HUDEP-2 (cell line): ENCODE results near the gene EEFSEC.

Experiments
- DNase-seq, 76 experiments: peaks; one replicate each; lab custom pipeline; 2025; ENCODE audit not compliant: unreplicated experiment in 76 of 76; lab: John Stamatoyannopoulos, UW

EEFSEC gene

GRCh38 chr3:128402998-128403397 is 249.7 kb downstream of the EEFSEC start:
- no peak for DNase-seq

DNA sequence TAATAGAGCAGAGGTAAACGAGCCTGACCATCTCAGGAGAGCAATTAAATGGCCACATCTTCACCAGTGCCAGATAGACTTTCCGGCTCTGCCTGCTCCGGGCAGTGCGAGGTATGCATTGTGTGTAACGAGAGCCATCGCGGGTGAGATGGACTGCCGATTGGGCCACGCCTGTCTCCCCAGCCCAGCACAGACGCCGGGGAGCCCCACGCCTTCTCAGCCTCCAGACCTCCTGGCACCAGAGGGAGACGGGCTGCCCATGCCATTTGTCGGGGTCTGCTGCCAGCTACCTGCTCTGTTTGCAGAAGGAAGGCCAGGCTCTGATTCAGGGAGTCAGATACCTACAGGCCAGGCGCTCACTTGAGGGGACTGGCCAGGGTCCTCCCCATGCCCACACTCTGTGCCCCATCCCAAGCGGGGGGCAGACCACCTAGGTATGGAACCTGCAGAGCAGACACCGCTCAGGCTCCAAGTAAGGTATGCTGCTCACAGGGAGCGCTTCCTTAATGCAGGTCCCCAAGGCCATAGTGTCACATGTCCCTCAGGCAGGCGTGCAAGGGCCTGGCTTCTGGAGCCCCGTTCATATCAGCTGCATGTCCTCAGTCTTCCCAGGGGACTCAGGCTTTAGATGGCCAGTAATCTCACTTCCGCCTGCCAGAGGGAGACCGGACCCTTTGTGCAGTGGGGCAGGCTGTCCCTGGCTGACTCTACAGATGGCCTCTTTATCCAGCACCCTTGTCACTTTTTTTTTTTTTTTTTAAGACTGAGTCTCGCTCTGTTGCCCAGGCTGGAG is 251.2 kb downstream of the EEFSEC start:
- DNase-seq = no peak

- DNase-seq = no peak
These were observed 252.4 kb downstream of the EEFSEC start for GRCh38 chr3:128405554-128406277.

DNA sequence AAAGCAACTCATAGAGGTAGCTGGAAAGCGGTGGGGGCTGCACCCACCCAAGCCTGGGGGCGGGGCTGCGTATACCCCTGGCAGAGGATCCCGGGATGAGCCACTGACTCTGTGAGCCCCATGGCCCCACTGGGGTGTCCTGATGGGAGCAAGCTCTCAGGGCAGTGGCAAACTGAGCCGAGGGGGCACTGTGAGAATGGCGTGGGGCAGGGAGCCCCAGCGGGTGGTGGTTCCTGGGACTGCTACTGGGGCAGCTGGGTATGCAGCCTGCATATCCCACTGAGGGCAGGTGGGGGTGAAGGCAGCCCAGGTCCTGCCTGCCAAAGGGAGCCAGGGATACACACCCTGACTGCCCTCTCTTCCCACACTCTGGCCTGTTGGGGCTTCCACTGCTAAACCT is 254.0 kb downstream of the EEFSEC start:
- no peak for DNase-seq

GRCh38 chr3:128408012-128408692 is 254.9 kb downstream of the EEFSEC start:
- DNase-seq = no peak

DNA sequence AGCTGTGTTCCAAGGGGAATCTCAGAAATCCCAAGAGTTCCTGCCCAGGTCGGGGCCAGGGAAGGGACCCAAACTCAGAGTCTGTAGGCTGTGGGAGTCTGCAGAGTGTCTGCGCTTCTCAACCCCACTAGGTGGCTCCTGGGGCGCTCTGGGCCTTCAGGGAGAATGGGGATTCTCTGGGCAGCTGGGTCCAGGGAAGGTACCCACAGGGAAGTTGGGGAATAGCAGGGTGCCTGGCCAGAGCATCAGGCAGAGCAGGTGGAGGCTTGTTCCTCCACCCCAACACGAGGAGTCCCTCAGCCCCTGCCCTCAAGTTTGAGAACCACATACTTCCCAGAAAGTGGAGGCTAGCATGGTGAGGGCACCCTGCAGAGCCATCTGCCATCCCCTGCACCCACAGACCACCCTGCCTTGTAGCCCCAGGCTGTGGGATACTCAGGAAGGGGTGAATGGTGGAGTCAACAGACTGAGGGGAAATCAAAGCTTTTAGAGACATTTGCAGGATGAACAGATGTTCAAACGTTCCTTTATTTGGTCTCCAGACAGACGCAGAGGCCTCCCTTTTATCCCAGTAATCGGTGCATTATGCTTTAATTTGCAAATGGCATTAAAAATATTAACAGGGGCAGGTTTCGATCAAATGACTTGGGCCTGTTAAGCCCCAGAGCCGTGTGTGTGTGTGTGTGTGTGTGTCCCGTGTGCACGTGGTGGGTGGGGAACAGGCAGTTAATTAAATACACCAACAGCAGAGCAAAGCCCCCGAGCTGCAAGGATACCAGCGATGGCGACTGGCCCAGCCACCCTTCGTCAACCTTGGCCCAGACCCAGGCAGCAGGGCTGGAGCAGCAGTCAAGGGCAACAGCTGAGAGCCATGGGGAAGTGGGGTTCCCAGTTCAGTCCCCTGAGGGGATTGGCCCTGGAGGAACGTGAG is 255.7 kb downstream of the EEFSEC start:
- DNase-seq = peak in 45 of 76 experiments; percentile 6 to 71 (median 39)

- peak in 65 of 76 experiments; percentile 9 to 83 (median 51) for DNase-seq
These were observed 256.6 kb downstream of the EEFSEC start for GRCh38 chr3:128409624-128410581.

- DNase-seq = peak in 30 of 76 experiments; percentile 5 to 67 (median 32)
These were observed 257.6 kb downstream of the EEFSEC start for GRCh38 chr3:128410669-128411573.

DNA sequence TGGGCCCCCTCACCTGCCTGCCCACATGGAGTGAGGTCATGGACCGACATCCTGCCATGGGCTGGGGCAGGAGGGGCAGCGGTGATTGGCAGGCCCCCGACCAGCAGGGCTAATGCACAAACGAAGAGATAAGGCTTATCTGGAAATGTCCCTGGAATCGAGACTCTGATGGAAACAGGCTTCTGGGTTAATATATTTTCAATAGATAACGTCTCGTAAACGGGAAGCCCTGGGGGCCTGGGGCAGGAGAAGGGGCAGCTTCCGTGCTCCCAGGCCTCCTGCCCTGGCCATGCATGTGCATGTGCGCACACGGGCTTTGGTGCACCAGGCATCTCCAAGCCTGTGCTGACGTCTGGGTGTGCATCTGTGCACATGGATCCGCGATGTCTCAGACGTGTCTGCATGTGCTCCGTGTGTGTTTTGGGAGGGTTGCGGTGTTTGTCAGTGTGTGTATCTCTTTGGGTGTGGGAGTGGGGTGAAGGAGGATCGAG is 258.3 kb downstream of the EEFSEC start:
- DNase-seq = peak in 32 of 76 experiments; percentile 14 to 75 (median 40)

DNA sequence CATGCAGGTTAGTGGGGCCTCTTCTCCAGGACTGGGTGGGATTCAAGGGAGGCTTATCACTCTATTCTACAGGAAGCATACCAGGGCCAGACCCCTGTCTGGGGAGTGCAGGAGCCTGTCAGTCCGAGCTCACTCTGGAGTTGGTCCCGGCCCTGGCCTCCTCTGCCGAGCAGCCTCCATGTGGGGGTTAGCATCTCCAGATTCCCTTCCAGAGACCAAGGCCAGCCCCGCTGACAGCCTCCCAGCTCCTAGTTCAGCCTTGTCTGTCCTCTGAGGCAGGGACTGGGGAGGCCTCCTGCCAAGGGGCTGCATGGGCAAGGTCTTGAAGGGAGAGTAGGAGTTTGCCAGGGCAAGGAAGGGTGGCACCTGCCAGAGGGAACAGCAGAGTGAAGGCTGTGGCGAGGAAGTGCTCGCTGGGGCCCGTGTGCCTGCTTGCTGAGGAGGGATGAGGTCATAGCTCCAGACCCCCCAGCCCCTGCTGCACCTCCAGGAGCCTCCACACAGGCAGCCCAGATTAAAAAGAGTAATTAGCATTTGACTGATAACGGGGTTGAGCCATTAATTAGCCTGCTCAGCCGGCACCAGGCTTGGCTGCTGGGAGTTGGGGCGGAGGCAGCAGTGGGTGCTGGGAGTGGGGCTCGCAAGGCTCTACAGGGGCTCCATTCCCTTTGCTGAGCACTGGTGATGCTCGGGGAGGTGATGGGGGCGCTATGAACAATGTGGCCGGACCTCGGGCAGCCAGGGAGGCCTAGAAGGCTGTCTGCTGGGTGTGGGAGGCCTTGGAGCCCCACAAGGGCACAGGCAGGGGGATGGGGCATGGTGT is 259.1 kb downstream of the EEFSEC start:
- peak in 10 of 76 experiments; percentile 14 to 67 (median 44) for DNase-seq

DNA sequence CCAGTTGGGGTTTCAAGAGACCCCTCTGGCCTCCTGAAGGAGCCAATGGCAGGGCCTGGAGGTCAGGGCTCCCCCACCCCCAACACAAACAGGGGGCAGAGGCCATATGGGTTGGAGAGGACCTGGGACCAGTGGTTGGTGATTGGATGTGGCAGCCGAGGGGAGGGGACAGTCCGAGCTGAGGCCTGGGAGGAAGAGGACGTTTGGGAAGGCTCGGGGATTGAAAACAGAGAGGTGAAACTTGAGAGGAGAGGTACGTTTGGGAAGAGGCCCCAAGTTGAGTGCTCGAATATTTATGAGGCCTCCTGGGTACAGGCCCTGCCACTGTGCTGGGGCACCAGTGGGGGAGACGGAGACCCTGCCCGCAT is 259.7 kb downstream of the EEFSEC start:
- peak in 8 of 76 experiments; percentile 6 to 45 (median 40) for DNase-seq

DNA sequence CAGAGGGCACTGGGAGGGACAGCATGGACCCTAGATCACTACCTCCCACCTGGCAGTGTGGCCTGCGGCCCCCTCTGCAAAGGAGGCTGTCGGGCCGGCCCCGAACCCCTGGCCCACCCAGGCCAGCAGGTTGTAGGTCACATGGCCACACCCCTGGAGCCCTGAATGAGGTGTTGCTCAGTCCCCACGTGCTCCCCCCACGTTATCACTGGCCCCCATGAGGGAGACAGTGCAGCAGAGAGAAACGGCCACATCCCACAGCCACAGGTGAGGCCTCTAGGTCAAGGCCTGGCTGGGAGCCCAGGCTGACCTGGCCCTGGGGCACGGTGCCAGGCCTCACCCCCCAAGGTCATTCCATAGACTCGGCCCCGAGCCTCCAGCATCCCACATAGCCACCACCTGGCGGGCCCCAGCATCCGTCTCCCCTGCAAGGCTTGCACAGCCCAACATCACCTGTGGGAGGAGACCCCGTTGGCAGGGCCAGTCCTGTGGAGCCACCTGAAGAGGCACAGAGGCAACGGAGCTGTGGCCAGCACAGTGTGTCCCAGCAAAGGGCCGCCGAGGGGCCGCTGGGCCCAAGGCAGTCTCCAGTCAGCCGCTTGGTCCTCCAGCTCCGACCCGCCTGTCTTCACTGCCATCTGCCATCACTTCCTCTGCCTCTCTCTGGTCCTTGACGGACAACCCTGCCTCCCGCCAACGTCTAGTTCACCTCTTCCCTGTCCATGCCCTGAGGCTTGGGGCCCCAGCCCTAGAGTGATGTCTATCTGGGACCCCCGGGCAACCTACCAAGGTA is 260.3 kb downstream of the EEFSEC start:
- DNase-seq = peak in 2 of 76 experiments; percentile 27

- DNase-seq = peak in 74 of 76 experiments; percentile 10 to 92 (median 79)
These were observed 262.0 kb downstream of the EEFSEC start for GRCh38 chr3:128415200-128415772.

DNA sequence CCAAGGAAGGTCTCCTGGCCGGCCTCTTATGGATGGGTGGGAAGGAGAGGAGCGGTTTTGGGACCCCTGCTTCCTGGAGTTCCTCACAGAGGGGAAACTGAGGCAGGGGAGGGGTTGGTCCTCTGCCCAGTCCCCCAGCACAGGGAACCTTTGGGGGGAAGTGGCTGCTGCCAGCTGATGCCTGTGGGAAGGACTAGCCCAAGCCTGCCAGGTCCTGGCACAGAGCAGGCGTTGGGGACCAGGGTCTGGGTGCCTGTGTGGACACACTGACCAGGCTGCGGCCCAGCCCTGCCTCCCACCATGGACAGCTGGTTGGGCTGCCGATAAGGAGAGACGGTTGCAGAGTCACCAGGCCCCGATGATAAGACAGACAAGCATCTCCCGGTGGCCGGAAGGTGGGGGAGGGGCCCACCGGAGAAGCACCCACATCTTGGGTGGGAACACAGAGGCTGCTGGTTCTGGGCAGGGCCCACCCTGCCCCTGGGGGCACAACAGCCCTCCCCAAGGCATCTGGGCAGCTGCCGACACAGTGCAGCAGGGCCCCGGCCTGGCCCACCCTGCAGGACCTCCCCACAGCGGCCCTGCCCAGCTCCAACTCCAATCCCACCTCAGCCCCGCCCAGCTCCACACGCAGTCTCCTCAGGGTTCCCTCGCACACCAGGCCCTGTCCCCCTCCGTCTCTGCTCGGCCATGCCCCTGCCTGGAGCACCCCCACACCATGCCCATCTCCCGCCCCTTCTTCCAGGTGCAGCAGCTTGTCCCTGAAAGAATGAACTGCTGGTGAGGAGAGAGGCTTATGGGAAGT is 262.7 kb downstream of the EEFSEC start:
- DNase-seq = peak; percentile 22 to 97 (median 85)

DNA sequence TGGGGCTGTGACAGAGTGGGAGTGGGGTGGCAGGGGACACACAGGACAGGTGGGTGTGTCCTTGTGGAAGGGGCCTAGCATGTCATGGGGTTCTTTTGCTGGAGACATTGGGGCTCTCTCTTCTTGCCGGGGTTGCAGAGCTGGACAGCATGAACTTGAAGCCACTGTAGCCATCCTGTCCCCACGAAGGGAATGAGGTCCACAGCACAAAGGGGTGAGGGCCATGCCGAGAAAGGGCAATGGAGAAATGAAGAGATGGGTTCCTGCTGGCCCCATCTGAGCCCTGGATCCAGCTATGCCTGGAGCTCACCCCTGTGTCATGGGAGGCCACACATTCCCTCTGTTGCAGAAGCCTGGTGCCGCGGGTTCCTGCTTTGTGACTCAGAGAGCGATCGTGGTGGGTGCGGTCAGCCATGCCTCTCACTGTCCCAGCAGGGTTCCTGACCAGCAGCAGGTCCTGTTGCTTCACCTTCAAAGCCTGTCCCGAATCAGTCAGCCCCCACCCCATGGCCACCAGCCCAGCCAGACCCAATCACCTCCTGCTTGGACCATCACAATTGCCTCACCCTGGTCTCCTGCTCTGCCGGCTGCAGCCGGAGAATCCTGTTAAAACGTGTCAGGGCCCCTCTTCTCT is 263.4 kb downstream of the EEFSEC start:
- peak in 63 of 76 experiments; percentile 11 to 84 (median 51) for DNase-seq
